ENCODE measurements around the gene SH3RF1.

SH3RF1 gene

GRCh38 chr4:169098532-169098931 lies 172.2 kb downstream of the SH3RF1 start:
- H3K27me3 ChIP-seq (replicated peaks; ENCODE audit: control insufficient read depth, insufficient read depth, low read length): no peaks in the 10 kb centered on the region
- TF ChIP-seq CTCF (IDR thresholded peaks at IDR 0.05; ENCODE audit: insufficient read depth, low read length, poor library complexity, severe bottlenecking): no peak
- peaks cover 3% of the 10 kb centered on the region; the same call in 1 of the 2 replicates for H3K36me3 ChIP-seq (ENCODE audit: control insufficient read depth, insufficient read depth, low read length)
- peak; percentile 55 for DNase-seq (ENCODE audit: extremely low read depth, insufficient read length)
- H3K4me3 ChIP-seq (replicated peaks; ENCODE audit: low read depth, low read length): no peak overlapping the region

DNA sequence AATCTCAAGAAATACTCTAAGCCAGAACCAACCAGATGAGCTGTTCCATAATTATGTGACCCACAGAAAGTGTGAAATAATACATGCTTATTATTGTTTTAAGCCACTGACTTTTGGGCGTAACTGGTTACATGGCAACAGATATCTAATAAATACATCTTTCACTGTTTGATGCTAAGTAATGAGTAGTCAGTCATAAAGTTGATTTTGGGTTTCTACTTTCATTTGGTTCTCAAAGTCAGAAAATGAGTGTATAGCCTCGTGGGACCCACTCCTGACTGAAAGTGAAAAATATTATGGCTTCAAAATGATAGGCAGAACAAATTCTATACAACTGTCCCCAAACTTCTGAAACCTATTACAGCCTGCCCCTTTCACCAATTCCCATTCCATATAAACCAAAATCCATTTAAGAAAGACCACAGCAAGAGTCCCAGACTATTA lies 172.7 kb downstream of the SH3RF1 start:
- peak; percentile 61 for DNase-seq (ENCODE audit: extremely low read depth, insufficient read length)
- no peak for TF ChIP-seq CTCF (IDR thresholded peaks at IDR 0.05; ENCODE audit: insufficient read depth, low read length, poor library complexity, severe bottlenecking)
- H3K27me3 ChIP-seq (replicated peaks; ENCODE audit: control insufficient read depth, insufficient read depth, low read length): no peaks in the 10 kb centered on the region
- no peak overlapping the region for H3K4me3 ChIP-seq (replicated peaks; ENCODE audit: low read depth, low read length)
- H3K36me3 ChIP-seq (ENCODE audit: control insufficient read depth, insufficient read depth, low read length): peaks cover 3% of the 10 kb centered on the region; the same call in 1 of the 2 replicates

DNA sequence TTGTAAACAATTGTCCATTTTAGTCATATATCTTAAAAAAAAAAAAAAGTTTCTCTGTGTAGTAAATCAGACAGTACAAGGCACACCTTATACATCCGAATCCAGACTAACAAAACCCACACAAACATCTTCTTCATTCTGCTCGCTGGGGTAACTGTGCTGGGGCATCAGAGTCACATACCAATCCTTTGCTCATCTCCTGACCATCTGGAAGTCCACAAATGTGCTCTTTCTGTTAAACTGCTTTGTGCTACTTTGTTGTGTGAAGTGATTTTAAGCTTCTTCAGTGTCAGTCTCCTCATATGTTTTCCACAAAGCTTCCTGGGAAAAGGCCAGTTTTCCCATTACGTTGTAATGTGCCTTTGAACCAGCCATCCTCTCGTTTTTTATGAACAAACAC lies 174.5 kb downstream of the SH3RF1 start:
- H3K36me3 ChIP-seq (ENCODE audit: control insufficient read depth, insufficient read depth, low read length): peaks cover 3% of the 10 kb centered on the region; the same call in 1 of the 2 replicates
- H3K4me3 ChIP-seq (replicated peaks; ENCODE audit: low read depth, low read length): no peak overlapping the region
- no peak for DNase-seq (ENCODE audit: extremely low read depth, insufficient read length)
- H3K27me3 ChIP-seq (replicated peaks; ENCODE audit: control insufficient read depth, insufficient read depth, low read length): no peaks in the 10 kb centered on the region
- TF ChIP-seq CTCF (IDR thresholded peaks at IDR 0.05; ENCODE audit: insufficient read depth, low read length, poor library complexity, severe bottlenecking): no peak

DNA sequence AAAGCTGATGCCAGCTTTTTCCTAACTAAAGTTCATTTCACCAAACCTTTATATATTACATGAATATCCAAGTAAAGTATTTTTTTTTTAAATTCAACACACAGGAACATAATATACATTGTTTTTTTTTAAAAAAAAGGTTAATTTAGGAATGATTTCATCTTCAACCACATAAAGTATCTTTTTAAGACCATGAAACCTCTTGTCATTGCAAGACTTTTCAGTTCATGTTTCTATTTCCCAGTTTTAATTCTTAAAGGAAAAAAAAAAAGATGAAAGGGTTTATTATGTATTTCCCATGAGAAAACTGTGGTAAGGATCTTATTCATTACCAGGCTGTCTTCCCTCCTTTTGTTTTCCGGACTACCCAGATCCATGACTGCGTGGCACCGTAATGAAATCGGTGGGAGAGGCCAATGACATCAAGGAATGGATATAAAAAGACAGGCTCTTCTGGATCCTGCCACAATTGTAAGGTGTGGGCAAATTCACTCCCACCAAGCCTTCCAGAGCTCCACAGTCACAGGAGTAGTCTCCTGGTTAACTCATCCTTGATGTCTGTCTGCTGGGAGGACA lies 176.0 kb downstream of the SH3RF1 start:
- no peaks in the 10 kb centered on the region for H3K27me3 ChIP-seq (replicated peaks; ENCODE audit: control insufficient read depth, insufficient read depth, low read length)
- no peak for DNase-seq (ENCODE audit: extremely low read depth, insufficient read length)
- H3K36me3 ChIP-seq (ENCODE audit: control insufficient read depth, insufficient read depth, low read length): peaks cover 3% of the 10 kb centered on the region; the same call in 1 of the 2 replicates
- TF ChIP-seq CTCF (IDR thresholded peaks at IDR 0.05; ENCODE audit: insufficient read depth, low read length, poor library complexity, severe bottlenecking): no peak
- H3K4me3 ChIP-seq (replicated peaks; ENCODE audit: low read depth, low read length): no peak overlapping the region

GRCh38 chr4:169092889-169093522 lies 177.8 kb downstream of the SH3RF1 start:
- H3K36me3 ChIP-seq (ENCODE audit: control insufficient read depth, insufficient read depth, low read length): peaks cover 3% of the 10 kb centered on the region; the same call in 1 of the 2 replicates
- no peak overlapping the region for H3K4me3 ChIP-seq (replicated peaks; ENCODE audit: low read depth, low read length)
- no peak for TF ChIP-seq CTCF (IDR thresholded peaks at IDR 0.05; ENCODE audit: insufficient read depth, low read length, poor library complexity, severe bottlenecking)
- no peaks in the 10 kb centered on the region for H3K27me3 ChIP-seq (replicated peaks; ENCODE audit: control insufficient read depth, insufficient read depth, low read length)
- DNase-seq (ENCODE audit: extremely low read depth, insufficient read length): no peak
